Psoas muscle (tissue), 8 donors: ENCODE measurements around the gene BORCS8. TPM values are rescaled to one million over a fixed set of nuclear protein-coding genes. Genes with fewer than 3 reads are reported as not detected.

Experiments
- ATAC-seq, 4 donors: fragments of 200-7000 bp; cut with Tn5 transposase; one replicate each; pipeline ENCODE4 v1.9.1; 2020; ENCODE audit warnings: moderate library complexity in 3 of 4, mild to moderate bottlenecking in 2 of 4
- DNase-seq, 2 donors: peaks; one replicate each; pipeline ENCODE4 v3.0.0-alpha.2; 2020
- H3K27ac ChIP-seq: fragments of 200-600 bp; one replicate; pipeline ENCODE4 v1.8.0; 2022
- H3K27me3 ChIP-seq, 3 donors: fragments of 200-600 bp in 1 of 3; one replicate each; pipeline versions ENCODE4 v1.6.1 to v1.8.0; 2013 to 2022; ENCODE audit warnings: low read length in 2 of 3, mild to moderate bottlenecking in 2 of 3, moderate library complexity in 1 of 3; ENCODE audit not compliant: insufficient read depth in 3 of 3
- H3K36me3 ChIP-seq, 2 donors: fragments of 200-600 bp in 1 of 2; one replicate each; pipeline versions ENCODE4 v1.6.1 to v1.8.0; 2013 to 2022; ENCODE audit warnings: low read depth in 1 of 2, mild to moderate bottlenecking in 1 of 2, moderate library complexity in 1 of 2; ENCODE audit not compliant: insufficient read depth in 1 of 2
- H3K4me1 ChIP-seq: fragments of 200-600 bp; one replicate; pipeline ENCODE4 v1.8.0; 2022
- H3K4me3 ChIP-seq: fragments of 200-600 bp; one replicate; pipeline ENCODE4 v1.8.0; 2022; ENCODE audit warnings: mild to moderate bottlenecking
- H3K9me3 ChIP-seq: fragments of 200-600 bp; one replicate; pipeline ENCODE4 v1.8.0; 2022
- WGBS, 3 donors: extraction: QIAGEN DNeasy Blood & Tissue Kit; methylation state at CpG; one replicate each; pipeline versions ENCODE4 v1.1.6 to v1.1.7; 2013; 5-methylcytosine and 5-hydroxymethylcytosine counted together
- intact Hi-C, 2 donors: fragments of 100-400 bp; cut with DNase I; formaldehyde crosslinking; loops; one replicate each; pipeline versions ENCODE4 v1.11.0 to v1.14.2; 2022
- polyA plus RNA-seq, 3 donors: library from polyadenylated mRNA; stranded (reverse); fragments of 200-250 nt; gene quantifications; one replicate each; pipeline ENCODE4 v1.2.3, GENCODE V29; 2013
- total RNA-seq, 4 donors: library from RNA; stranded (reverse); fragmentation: NEBNext Ultra II Directional in 2 of 4; extraction: Animal tissue kit (Norgen Biotek cat#: 25700) in 2 of 4; gene quantifications; one replicate each; pipeline versions ENCODE4 v1.2.1 to v1.2.4, GENCODE V29; 2021 to 2023
- TF ChIP-seq, protein P1 (sequence below): fragments of 200-600 bp; IDR thresholded peaks from one replicate; pipeline ENCODE4 v1.8.0; 2022; ENCODE audit warnings: antibody characterized with exemption
- donor health status: healthy with polysubstance abuse.
- donor health status: DM: no; HTN: no; CAD: no; lungs with moderate emphysema.
- donor health status: Bipolar disorder and iron deficiency.
- donor health status: healthy.
- donor health status: DM: yes; HTN: yes; CAD: no.
- donor health status: DM: no; HTN: no; CAD: no.
- donor health status: DM: no; HTN: no; CAD: no.
- donor health status: DM: yes; HTN: yes; CAD: no.

BORCS8 gene
- total and polyA plus RNA-seq, 7 donors, result 16.0 to 46.1 (median 25.2) TPM

DNA sequence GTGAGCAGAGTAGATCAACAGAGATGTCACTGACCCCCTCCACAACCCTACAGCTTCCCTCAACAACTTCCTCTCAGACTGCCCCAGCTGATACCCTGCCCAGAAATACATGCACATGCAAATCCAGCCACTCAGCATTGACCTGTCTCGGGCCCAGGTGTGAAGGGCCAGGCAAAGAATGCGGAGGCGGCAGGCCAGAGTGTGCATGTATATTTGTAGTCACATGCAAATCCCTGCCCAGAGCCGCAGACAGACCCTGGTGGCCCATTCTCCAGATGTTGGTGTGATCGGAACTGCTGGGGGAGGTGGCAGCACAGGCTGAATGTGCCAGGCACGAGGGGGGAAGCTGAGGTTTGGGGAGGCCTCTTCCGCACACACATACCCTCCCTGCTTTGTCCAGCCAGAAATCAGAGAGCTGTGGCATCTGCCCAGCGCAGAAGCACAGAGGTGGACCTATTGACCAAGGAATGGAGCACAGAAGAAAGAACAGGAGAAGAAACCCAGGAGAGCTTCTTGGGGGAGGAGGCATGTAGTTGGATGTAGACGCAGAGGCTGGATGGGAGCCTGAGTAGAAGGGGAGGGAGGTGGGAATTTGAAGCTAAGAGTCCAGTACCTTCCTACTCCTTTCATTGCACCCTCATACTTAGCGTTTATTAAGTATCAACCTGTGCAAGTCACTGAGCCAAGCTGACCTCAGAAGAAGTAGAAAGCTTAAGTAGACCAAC, 36.3 kb downstream of the BORCS8 start:
- Histone ChIP-seq H3K4me1 (no peaks in the 10 kb centered on the region), H3K27me3 (no peaks in the 10 kb centered on the region), H3K9me3 (no peaks in the 10 kb centered on the region), H3K36me3 (no peaks in the 10 kb centered on the region), H3K27ac (no peak overlapping the region), H3K4me3 (no peak overlapping the region)
- intact Hi-C loops, result no loop called here
- TF ChIP-seq, protein P1, sequence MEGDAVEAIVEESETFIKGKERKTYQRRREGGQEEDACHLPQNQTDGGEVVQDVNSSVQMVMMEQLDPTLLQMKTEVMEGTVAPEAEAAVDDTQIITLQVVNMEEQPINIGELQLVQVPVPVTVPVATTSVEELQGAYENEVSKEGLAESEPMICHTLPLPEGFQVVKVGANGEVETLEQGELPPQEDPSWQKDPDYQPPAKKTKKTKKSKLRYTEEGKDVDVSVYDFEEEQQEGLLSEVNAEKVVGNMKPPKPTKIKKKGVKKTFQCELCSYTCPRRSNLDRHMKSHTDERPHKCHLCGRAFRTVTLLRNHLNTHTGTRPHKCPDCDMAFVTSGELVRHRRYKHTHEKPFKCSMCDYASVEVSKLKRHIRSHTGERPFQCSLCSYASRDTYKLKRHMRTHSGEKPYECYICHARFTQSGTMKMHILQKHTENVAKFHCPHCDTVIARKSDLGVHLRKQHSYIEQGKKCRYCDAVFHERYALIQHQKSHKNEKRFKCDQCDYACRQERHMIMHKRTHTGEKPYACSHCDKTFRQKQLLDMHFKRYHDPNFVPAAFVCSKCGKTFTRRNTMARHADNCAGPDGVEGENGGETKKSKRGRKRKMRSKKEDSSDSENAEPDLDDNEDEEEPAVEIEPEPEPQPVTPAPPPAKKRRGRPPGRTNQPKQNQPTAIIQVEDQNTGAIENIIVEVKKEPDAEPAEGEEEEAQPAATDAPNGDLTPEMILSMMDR, result no peak
- DNase-seq, result no peak
- peak in 1 of 4 donors; percentile 16 for ATAC-seq
- 88 to 93% (median 92%) methylated on average over 10 of the region's 10 CpGs for WGBS, 3 donors

DNA sequence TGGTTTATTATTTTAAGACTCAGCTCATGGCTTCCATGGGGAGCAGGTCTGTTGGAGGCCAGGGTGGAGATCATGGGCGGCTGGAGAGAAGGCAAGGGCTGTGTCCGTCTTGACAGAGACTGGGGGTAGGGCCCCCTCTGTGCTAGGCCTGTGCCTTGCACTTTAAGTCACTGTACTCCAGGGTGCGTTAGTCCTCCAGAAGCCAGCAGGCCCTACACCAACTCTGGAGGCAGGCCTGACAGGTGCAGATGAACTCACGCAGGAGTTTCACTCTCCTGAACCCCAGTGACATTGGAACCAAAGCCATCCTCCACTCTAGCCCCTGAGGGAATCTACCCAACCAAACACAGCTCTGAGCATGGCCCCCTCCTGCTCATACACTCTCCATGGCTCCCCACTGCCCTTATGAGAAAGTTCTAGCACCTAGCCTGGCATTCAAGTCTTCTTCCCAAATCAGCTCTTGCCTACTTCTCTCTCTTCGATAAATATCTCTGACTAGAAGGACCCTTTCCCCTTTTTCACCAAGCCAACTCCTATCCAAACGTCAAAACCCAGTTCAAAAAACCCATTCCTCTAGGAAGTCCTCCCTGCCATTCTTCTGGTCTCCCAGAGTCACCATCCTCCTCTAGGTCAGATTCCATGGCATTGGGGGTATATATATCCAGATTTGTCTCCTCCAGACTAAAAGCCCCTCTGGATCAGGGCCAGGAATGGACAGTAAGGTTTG, 37.0 kb downstream of the BORCS8 start:
- 93 to 95% (median 93%) methylated on average over 6 of the region's 6 CpGs for WGBS, 3 donors
- intact Hi-C loops, result no loop called here
- no peak overlapping the region for H3K4me3 ChIP-seq
- DNase-seq, result no peak
- TF ChIP-seq, protein P1, result no peak
- H3K27me3 ChIP-seq, result no peaks in the 10 kb centered on the region
- ATAC-seq, result no peak
- no peaks in the 10 kb centered on the region for H3K36me3 ChIP-seq
- H3K4me1 ChIP-seq, result no peaks in the 10 kb centered on the region
- no peaks in the 10 kb centered on the region for H3K9me3 ChIP-seq
- no peak overlapping the region for H3K27ac ChIP-seq

DNA sequence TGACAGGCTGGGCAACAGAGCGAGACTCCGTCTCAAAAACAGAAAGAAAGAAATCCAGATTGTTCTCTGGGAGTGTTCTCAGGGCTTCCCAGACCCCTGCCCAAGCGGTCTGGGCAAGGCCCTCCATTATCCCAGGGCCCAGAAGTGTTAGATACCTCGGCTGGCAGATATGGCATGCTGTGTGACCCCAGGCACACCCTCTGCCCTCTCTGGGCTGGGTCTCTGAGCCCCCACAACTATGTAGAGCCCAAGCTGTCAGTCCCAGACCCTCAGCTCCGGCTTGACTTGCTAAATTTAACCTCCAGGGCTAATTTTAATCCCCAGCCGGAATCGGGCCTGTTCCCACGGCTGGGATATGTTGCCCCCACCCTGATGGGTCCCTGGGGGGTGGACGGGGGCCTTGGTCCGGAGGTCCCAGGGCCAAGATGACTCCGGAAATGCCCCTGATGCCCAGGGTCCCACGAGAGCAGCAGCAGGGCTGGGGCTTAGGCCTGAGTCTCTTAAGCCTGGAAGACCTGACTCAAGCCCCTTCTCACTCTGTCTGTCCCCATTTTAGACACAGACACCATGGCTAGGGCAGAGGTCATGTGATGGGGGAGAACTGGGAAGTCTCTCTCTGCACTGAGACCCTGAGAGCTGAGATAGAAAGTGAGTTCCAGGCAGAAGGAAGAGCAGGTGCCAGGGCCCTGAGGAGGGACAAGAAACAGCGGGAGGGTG, 39.1 kb downstream of the BORCS8 start:
- intact Hi-C loops, result no loop called here
- TF ChIP-seq, protein P1, result no peak
- no peak overlapping the region for H3K4me3 ChIP-seq
- DNase-seq (no peak), ATAC-seq (no peak)
- 75 to 76% (median 76%) methylated on average over 12 to 13 of the region's 13 CpGs for WGBS, 3 donors
- H3K27ac ChIP-seq, result no peak overlapping the region
- H3K9me3 ChIP-seq, result no peaks in the 10 kb centered on the region
- H3K27me3 ChIP-seq, result no peaks in the 10 kb centered on the region
- H3K36me3 ChIP-seq, result peaks cover 0 to 5% of the 10 kb centered on the region in 2 donors
- no peaks in the 10 kb centered on the region for H3K4me1 ChIP-seq

DNA sequence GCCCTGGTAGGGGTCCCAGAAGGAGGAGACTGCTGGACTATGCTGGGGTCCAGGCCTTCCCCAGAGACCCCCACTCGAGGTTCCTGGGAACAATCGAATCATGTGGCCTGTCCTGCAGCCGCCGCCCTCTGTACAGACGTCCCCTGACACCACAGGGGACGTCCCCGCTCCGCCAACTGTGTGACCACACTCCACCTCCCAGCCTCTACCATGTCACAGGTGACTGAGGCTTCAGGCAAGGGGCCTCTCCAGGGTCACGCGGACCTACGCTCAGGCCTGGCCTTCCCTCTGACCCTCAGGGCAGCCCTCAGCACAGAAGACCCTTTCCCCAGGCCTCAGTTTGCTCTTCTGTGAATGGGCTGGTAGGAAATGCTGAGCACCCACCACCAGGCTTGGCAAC, 40.5 kb downstream of the BORCS8 start:
- Histone ChIP-seq H3K27ac (no peak overlapping the region), H3K36me3 (peaks cover 0 to 5% of the 10 kb centered on the region in 2 donors), H3K9me3 (no peaks in the 10 kb centered on the region), H3K4me1 (no peaks in the 10 kb centered on the region), H3K27me3 (no peaks in the 10 kb centered on the region), H3K4me3 (no peak overlapping the region)
- intact Hi-C loops, result no loop called here
- WGBS, 3 donors, result 68 to 77% (median 72%) methylated on average over 9 to 11 of the region's 11 CpGs
- no peak for DNase-seq
- TF ChIP-seq, protein P1, result no peak
- ATAC-seq, result no peak
